Kidney epithelial cell (primary cell): ENCODE measurements around the gene OR2T8. TPM values are rescaled to one million over a fixed set of nuclear protein-coding genes. Genes with fewer than 3 reads are reported as not detected.

Experiments used
- DNase-seq: peaks from one replicate; pipeline ENCODE4 v3.0.0-alpha.2; 2010; ENCODE audit warnings: low read depth
- H3K27me3 ChIP-seq: 2 replicates; pipeline ENCODE4 v1.6.0; 2011; ENCODE audit warnings: low read length; ENCODE audit not compliant: control insufficient read depth, insufficient read depth
- H3K36me3 ChIP-seq: 2 replicates; pipeline ENCODE4 v1.5.1; 2011; ENCODE audit warnings: low read length; ENCODE audit not compliant: control insufficient read depth, insufficient read depth
- H3K4me3 ChIP-seq: 2 replicates; pipeline ENCODE4 v1.5.1; 2011; ENCODE audit warnings: low read depth, mild to moderate bottlenecking, control low read depth, low read length
- total RNA-seq: library from RNA; depleted of rRNA; stranded (reverse); fragments of >200 nt; gene quantifications from 2 replicates; pipeline ENCODE4 v1.2.3, GENCODE V29; 2015
- TF ChIP-seq, protein P1 (sequence below): IDR thresholded peaks from 2 replicates; pipeline ENCODE4 v1.5.1; 2011; ENCODE audit warnings: mild to moderate bottlenecking, moderate library complexity, low read length, control low read depth, inconsistent platforms; ENCODE audit not compliant: insufficient read depth, poor library complexity, severe bottlenecking

Gene OR2T8, protein sequence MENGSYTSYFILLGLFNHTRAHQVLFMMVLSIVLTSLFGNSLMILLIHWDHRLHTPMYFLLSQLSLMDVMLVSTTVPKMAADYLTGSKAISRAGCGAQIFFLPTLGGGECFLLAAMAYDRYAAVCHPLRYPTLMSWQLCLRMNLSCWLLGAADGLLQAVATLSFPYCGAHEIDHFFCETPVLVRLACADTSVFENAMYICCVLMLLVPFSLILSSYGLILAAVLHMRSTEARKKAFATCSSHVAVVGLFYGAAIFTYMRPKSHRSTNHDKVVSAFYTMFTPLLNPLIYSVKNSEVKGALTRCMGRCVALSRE
- total RNA-seq = not detected in 2 replicates

GRCh38 chr1:247919952-247920351 lies at the start of gene OR2T8:
TSS of gene OR2T8 (plus strand) at chr1:247920252. CDS start at chr1:247921018, 766 bp downstream.
- TF ChIP-seq, protein P1, sequence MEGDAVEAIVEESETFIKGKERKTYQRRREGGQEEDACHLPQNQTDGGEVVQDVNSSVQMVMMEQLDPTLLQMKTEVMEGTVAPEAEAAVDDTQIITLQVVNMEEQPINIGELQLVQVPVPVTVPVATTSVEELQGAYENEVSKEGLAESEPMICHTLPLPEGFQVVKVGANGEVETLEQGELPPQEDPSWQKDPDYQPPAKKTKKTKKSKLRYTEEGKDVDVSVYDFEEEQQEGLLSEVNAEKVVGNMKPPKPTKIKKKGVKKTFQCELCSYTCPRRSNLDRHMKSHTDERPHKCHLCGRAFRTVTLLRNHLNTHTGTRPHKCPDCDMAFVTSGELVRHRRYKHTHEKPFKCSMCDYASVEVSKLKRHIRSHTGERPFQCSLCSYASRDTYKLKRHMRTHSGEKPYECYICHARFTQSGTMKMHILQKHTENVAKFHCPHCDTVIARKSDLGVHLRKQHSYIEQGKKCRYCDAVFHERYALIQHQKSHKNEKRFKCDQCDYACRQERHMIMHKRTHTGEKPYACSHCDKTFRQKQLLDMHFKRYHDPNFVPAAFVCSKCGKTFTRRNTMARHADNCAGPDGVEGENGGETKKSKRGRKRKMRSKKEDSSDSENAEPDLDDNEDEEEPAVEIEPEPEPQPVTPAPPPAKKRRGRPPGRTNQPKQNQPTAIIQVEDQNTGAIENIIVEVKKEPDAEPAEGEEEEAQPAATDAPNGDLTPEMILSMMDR = no peak
- no peaks in the 10 kb centered on the region for H3K36me3 ChIP-seq
- H3K4me3 ChIP-seq = no peak within 1 kb of the TSS
- no peaks in the 10 kb centered on the region for H3K27me3 ChIP-seq
- no peak for DNase-seq

- DNase-seq = no peak
- no peaks in the 10 kb centered on the region for H3K36me3 ChIP-seq
- TF ChIP-seq, protein P1 = no peak
Observed at GRCh38 chr1:247883346-247883745, 36.7 kb upstream of the OR2T8 start.

DNA sequence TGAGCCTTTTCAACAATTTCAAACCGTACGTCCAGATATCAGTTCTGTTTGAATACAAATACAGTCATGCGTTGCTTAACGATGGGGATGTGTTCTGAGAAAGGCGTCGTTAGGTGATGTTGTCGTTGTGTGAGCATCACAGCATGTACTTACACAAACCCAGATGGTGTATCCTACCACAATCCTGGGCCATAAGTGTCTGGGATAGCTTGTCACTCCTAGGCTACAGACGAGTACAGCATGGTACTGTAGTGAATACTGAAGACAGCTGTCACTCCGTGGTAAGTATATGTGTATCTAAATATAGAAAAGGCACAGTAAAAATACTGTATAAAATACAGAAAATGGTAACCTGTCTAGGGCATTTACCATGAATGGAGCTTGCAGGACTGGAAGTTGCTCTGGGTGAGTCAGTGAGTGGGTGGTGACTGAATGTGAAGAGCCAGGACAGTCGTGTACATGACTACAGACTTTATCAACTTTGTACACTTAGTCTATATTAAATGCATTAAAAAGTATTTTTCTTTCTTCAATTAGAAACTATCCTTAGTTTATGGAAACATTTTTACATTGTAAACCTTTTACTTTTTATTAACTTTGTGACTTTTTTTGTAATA lies 35.1 kb upstream of the OR2T8 start:
- Histone ChIP-seq H3K27me3 (no peaks in the 10 kb centered on the region), H3K36me3 (no peaks in the 10 kb centered on the region), H3K4me3 (no peak overlapping the region)
- DNase-seq = no peak
- TF ChIP-seq, protein P1 = no peak

More at GRCh38 chr1:247883346-247883745, 36.7 kb upstream of the OR2T8 start:
- no peaks in the 10 kb centered on the region for H3K27me3 ChIP-seq
- H3K4me3 ChIP-seq = no peak overlapping the region

- Histone ChIP-seq H3K4me3 (no peak within 1 kb of the TSS), H3K27me3 (no peaks in the 10 kb centered on the region), H3K36me3 (no peaks in the 10 kb centered on the region)
- TF ChIP-seq, protein P1 = no peak
- no peak for DNase-seq
Observed at GRCh38 chr1:247895163-247895637, 24.9 kb upstream of the OR2T8 start, which contains the start of gene OR2W3. TSS of gene OR2W3 (plus strand) at chr1:247895587. CDS start at chr1:247895587, 0 bp downstream.

- TF ChIP-seq, protein P1 = no peak
- no peak for DNase-seq
- Histone ChIP-seq H3K27me3 (no peaks in the 10 kb centered on the region), H3K4me3 (no peak overlapping the region), H3K36me3 (no peaks in the 10 kb centered on the region)
Observed at GRCh38 chr1:247895976-247896375, 24.1 kb upstream of the OR2T8 start.
